GM18520 (cell line): ENCODE data around the gene TTC32.
"Not testable (repeated sequence)": the region's sequence is repeated elsewhere in the genome, so short reads cannot be mapped to it uniquely, and the experiment has no call there.

ENCODE experiments used
- ATAC-seq: cut with Tn5 transposase; IDR thresholded peaks from one replicate; pipeline ENCODE4 v1.9.1; 2021; ENCODE audit not compliant: unreplicated experiment

The TTC32 gene

GRCh38 chr2:19899985-19900930, 1.5 kb downstream of the TTC32 start:
- ATAC-seq = peak; percentile 23

- ATAC-seq = no peak
These were observed 3.0 kb downstream of the TTC32 start for GRCh38 chr2:19898592-19899329.

GRCh38 chr2:19897623-19898245, 4.0 kb downstream of the TTC32 start:
- no peak for ATAC-seq

DNA sequence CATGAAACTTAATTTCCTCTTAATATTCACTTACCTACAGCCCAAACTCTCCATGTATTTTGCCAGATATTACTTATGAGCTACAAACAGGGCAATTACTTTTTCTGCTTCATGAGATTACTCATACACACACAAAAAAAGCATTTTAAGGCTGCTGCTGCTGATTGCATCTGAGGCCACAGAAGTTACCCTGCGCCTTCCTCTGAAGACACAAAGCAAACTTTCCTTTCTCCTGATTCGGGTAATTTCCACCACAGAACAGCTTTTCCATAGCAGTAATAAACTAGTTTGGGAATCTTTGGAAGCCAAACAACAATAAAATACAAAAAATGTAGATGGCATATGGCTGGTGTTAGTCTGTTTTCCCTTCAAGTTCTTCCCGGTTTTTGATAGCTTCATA, 6.2 kb downstream of the TTC32 start:
- ATAC-seq = no peak

DNA sequence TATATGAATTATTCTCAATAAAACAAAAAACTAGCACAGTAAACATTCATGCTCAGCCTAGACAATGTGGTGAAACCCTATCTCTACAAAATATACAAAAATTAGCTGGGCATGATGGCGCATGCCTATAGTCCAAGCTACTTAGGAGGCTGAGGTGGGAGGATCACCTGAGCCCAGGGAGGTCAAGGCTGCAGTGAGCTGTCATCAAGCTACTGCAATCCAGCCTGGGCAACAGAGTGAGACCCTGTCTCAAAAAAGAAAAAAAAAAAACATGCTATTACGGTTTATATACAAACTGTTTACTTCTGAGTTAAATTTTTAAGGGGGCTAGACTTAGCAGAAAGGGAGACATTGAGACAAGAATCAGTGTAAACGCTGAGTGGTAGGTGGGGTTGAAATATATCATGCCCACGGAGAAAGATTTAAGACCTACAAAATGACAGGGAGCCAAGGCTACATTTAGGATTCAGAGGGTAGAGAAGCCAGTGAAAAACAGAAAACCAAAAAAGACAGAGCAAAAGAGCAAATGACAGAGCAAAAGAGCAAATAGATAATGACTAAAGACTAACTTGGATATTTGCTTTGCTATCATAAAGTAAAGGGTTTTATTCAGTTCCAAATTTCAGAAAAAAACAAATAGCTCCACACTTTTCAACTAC, 7.5 kb downstream of the TTC32 start:
- peak; percentile 7 for ATAC-seq

DNA sequence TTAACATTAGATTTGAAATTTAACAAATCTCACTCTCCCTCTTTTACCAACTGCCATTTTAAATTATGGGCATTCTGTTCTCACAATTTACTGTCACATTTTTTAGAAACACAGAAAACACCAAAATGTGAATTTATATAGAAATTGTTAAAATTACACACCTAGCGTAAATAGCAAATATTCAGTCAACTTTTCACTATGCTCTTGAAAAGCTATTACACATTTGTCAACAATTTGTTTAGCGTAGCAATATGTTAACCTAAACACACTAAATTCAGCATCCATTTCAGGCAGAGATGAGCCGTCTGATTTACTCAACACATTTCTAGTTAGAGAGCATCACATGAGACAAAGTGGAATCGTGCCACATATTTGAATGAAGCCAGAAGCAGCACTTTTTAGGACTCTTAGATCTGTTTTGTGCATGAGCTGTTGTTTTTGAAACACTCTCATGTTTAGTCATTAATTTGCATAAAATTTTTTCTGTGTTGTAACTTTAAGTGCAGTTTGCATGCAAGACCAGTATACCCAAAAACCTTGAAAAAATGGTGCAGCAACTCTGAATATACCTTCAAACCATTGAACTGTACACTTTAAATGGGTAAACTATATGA, 8.2 kb downstream of the TTC32 start:
- peak; percentile 80 for ATAC-seq

GRCh38 chr2:19891971-19892370, 9.8 kb downstream of the TTC32 start:
- ATAC-seq = not testable (repeated sequence)

GRCh38 chr2:19890104-19890503, 11.7 kb downstream of the TTC32 start:
- no peak for ATAC-seq

- ATAC-seq = no peak
These were observed 13.0 kb downstream of the TTC32 start for GRCh38 chr2:19888831-19889230.

DNA sequence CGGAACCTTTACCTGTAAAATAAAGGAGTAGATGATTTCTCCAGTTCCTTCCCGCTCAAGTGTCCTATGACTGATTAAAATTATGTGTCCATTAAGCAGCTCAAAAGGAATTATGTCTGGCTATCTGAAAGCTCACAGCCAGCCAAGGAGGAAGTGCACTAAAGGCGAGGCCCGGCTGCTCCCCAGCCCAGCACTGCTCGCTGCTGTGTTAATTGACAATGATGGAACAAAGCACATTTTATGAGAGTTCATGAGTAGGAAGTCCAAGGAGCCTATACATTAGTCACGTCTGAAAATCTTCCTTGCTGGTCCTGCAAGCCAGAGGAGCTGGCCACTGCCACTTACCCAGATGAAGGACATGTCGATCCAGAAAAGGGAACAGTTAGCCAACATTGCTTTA, 14.3 kb downstream of the TTC32 start:
- no peak for ATAC-seq

DNA sequence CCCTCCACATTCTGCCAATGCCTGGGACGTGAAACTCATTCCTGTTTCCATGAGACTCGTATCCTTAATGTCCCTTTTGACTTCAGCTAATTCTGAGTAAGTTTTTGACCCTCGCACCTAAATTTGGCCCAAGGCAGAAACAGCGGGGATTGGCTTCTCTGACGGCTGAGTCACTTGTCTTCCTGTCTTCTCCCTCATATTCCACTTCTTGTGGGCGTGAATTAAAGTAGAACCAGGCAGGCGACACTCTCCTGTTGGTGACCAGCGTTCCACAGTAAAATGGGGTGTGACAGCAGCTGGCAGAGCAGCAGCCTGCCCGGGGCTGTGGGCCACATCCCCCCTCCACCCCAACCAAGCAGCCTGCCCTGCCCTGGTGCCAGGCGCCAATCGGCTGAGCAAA, 15.5 kb downstream of the TTC32 start:
- ATAC-seq = no peak

DNA sequence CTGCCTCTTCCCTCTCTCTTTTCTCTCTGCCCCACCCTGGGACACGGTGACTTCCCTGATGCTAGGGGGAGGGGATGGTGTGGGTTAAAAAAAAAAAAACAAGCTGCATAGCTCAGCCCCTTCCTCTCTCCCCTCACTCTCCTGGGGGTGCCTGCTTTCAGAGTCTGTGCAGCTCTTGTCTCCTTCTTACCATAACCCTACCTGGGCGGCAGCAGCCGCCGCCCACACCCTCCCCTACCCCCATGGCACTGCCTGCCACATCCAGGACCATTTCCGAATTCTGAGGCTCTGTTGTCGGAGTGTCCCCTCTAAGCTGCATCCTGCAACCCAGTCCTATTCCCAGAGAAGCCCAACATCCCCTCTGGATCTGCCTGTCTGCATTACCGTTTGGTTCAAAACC, 16.0 kb downstream of the TTC32 start:
- no peak for ATAC-seq

DNA sequence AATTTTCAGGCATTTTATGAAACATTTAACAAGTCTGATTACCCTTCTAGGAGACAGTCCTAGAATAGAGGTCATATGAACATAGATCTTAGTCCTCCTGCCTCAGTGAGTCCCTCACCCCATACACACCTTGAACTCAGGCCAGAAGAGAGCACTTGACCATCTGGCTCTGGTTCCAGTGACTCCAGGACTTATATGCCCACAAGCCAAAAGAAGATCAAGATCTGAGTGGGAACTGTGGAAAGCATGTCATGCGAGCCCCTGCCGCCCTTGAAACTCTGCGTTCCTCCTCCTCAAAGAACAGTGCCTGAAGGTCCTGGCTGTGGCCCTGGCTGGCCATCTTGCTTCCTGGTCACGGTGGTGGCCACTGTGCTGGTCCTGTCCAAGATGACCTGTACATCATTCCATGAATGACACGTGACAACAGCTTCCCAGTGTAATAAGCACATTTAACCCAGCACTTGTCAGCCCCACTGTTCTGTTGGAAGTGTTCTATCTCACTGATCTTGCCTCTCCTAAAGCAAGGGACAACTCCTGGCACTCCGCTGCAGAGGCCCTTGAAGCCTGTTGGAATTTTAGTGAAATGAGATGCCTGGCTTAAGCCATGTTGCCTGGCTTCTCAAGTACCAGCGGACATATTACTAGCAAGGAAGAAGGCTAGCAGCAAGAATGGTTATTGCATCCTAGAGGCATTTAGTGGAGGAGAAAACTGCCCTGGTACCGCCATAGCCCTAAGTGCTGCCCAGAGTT, 17.6 kb downstream of the TTC32 start:
- ATAC-seq = no peak

GRCh38 chr2:19883486-19883885, 18.3 kb downstream of the TTC32 start:
- ATAC-seq = no peak

DNA sequence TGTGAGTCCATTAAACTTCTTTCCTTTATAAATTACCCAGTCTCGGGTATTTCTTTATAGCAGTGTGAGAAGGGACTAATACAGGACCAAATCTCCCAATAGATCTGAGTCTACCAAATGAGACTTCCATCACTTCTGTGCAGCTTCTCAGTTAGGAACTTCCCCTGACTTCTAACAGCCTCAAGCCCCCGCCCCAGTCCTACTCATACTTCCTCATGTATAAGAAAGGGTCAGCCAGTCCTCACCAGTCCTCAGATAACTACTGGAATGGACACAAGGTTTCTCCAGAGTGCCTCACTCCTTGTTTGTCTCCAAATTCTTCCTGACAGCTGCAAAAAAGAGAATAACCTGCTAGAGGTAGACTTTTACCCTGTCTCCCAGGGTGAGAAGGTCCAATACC, 19.5 kb downstream of the TTC32 start:
- no peak for ATAC-seq

- no peak for ATAC-seq
These were observed 19.9 kb downstream of the TTC32 start for GRCh38 chr2:19881908-19882265.

DNA sequence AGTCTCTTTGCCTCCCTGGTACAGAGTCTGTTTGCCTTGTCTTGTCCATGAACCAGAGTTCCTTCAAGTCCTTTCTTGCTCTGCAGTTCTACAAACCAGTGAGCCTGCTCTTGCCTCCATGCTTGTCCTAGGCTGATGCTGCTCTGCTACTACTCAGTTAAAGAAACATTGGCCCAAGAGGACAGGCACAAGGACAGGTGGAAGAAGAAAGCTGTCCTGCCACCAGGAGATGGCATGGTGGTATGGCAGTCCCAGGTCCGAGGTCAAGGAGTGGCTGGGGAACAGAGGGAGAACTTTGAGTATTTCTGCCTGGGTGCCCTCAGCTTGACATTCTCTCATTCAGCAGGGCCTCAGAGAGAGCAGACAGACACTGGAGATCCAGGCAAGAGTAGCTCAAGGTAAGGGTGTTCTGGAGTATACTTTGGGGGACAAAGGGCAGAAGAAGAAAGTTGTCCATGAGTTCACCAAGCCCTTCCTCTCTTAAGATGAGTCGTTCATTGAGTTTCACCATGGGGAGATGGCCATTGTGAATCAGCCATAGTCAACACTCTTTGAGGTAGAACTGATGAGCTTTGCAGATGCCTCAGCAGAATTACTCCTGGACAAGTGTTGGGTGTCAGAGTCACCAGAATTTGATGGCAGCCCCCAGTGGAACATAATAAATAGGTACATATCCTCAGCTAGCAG, 20.4 kb downstream of the TTC32 start:
- no peak for ATAC-seq

GRCh38 chr2:19880191-19880590, 21.6 kb downstream of the TTC32 start:
- not testable (repeated sequence) for ATAC-seq

DNA sequence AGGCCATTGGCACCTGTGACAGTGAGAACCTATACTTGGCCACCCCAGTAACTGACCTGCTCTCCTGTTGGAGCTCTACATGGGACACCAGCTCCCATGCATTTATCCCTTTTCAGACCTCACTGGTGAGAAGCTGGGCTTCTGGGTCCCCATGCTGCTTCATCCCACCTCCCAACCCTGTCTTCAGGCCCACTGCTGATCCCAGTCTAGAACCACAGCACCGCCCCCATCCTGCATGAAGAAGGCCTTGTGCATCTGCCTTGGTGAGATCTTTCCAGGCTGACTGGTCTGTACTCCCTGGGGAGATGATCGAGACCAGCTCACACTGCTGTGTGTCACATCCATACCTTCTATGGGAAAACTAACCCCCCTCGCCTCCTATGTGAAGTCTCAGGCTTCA, 22.7 kb downstream of the TTC32 start:
- no peak for ATAC-seq
